ENCODE results near the gene FKBP7.

The FKBP7 gene

DNA sequence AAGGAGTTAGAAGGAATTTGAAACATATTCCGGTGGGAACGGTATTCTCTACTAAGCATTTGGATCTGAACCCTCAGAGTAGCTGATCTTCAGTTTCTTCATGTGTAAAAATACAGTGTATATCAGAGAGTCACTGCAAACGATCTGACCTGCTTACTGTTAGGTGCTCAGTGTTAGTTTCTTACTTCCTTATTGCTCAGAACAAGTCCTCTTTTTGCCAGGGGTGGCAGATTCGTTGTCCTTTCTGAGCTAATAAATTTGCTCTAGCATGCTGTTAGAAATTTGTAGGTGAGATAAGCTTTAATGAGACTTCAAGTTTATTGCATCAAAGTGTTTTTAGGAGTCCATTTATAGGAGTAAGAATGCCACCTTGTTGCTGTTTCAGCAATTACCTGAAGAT, 17.6 kb upstream of the FKBP7 start:
- DNase-seq (ENCODE audit: low spot score) = no peak
- in situ Hi-C loops (cut with MboI; ENCODE audit: low pct_unique_long_range_greater_than_20kb, low sequenced_read_pairs, unreplicated experiment) = no loop called here
- TF ChIP-seq, protein P1, sequence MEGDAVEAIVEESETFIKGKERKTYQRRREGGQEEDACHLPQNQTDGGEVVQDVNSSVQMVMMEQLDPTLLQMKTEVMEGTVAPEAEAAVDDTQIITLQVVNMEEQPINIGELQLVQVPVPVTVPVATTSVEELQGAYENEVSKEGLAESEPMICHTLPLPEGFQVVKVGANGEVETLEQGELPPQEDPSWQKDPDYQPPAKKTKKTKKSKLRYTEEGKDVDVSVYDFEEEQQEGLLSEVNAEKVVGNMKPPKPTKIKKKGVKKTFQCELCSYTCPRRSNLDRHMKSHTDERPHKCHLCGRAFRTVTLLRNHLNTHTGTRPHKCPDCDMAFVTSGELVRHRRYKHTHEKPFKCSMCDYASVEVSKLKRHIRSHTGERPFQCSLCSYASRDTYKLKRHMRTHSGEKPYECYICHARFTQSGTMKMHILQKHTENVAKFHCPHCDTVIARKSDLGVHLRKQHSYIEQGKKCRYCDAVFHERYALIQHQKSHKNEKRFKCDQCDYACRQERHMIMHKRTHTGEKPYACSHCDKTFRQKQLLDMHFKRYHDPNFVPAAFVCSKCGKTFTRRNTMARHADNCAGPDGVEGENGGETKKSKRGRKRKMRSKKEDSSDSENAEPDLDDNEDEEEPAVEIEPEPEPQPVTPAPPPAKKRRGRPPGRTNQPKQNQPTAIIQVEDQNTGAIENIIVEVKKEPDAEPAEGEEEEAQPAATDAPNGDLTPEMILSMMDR (IDR thresholded peaks at IDR 0.05; ENCODE audit: extremely low read depth, insufficient read depth, missing control alignments) = no peak

DNA sequence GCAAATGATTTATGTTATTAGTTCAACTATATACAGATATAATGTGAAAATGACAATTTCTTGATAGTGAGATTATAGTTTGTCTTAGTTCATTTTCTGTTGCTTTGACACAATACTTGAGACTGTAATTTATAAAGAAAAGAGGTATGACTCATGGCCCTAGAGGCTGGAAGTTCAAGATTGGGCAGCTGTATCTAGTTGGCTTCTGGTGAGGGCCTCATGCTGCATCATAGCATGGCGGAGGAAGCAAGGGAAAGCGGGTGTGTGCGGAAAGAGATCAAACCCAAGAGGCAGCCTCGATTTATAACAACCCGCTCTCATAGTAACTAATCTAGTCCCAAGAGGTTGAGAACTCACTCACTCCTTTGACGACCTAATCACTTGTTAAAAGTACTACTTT, 13.2 kb upstream of the FKBP7 start:
- DNase-seq (ENCODE audit: low spot score) = no peak
- in situ Hi-C loops (cut with MboI; ENCODE audit: low pct_unique_long_range_greater_than_20kb, low sequenced_read_pairs, unreplicated experiment) = no loop called here
- TF ChIP-seq, protein P1 (IDR thresholded peaks at IDR 0.05; ENCODE audit: extremely low read depth, insufficient read depth, missing control alignments) = no peak

DNA sequence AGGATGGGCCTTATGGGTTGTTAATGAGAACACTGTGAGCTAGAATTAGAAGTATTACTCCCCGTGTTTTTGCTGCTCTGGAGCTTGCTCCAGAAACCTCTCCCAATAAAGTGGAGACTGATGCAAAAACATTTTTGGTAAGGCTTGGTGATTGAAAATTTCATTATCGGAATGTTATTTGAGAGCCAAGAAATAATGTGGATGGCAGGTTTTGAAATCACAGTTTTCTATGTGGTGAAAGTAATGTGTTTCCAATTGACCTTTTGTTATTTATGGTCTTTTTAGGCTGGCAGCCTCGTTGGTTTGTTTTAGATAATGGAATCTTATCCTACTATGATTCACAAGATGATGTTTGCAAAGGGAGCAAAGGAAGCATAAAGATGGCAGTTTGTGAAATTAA, 7.0 kb upstream of the FKBP7 start:
- DNase-seq (ENCODE audit: low spot score) = no peak
- TF ChIP-seq, protein P1 (IDR thresholded peaks at IDR 0.05; ENCODE audit: extremely low read depth, insufficient read depth, missing control alignments) = no peak
- in situ Hi-C loops (cut with MboI; ENCODE audit: low pct_unique_long_range_greater_than_20kb, low sequenced_read_pairs, unreplicated experiment) = no loop called here

GRCh38 chr2:178484245-178485041, 6.0 kb upstream of the FKBP7 start:
- TF ChIP-seq, protein P1 (IDR thresholded peaks at IDR 0.05; ENCODE audit: extremely low read depth, insufficient read depth, missing control alignments) = no peak
- in situ Hi-C loops (cut with MboI; ENCODE audit: low pct_unique_long_range_greater_than_20kb, low sequenced_read_pairs, unreplicated experiment) = no loop called here
- no peak for DNase-seq (ENCODE audit: low spot score)

DNA sequence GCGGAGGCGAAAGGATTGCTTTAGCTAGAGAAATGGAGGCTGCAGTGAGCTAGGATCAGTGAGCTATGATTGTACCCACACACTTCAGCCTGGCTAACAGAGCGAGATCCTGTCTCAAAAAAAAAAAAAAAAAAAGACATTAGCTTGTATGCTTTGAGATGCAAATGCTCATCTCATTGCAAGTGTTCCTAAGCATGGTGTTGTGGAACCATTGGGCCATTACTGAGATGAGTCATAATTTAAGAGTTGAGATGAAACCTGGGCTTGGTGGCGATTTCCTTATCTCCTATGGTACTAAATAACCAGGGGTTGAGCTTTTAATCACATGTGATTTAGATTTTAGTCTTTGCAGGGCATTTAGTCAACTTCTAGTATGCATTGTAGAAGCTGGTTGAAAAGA, 4.0 kb upstream of the FKBP7 start:
- in situ Hi-C loops (cut with MboI; ENCODE audit: low pct_unique_long_range_greater_than_20kb, low sequenced_read_pairs, unreplicated experiment) = no loop called here
- TF ChIP-seq, protein P1 (IDR thresholded peaks at IDR 0.05; ENCODE audit: extremely low read depth, insufficient read depth, missing control alignments) = no peak
- peak; percentile 61 for DNase-seq (ENCODE audit: low spot score)

- in situ Hi-C loops (cut with MboI; ENCODE audit: low pct_unique_long_range_greater_than_20kb, low sequenced_read_pairs, unreplicated experiment) = no loop called here
- peak; percentile 92 for DNase-seq (ENCODE audit: low spot score)
- TF ChIP-seq, protein P1 (IDR thresholded peaks at IDR 0.05; ENCODE audit: extremely low read depth, insufficient read depth, missing control alignments) = no peak
Measured at GRCh38 chr2:178480227-178481181, 2.1 kb upstream of the FKBP7 start, which contains the start of gene PLEKHA3. TSS of gene PLEKHA3 (plus strand) at chr2:178480457. CDS start at chr2:178480870, 413 bp downstream.
